Fibroblast of lung (primary cell): ENCODE data around the gene DOK3.

ENCODE experiments used
- CTCF ChIP-seq, 2 donors: IDR thresholded peaks in 1 of 2; conservative IDR thresholded peaks in 1 of 2; 1 replicate in 1 of 2; 2 replicates in 1 of 2; pipeline ENCODE4 v1.5.1; 2011 to 2012; ENCODE audit warnings: low read length in 2 of 2, control low read depth in 1 of 2, inconsistent platforms in 1 of 2, low read depth in 1 of 2, mild to moderate bottlenecking in 1 of 2
- EZH2 ChIP-seq: IDR thresholded peaks from 2 replicates; pipeline ENCODE4 v1.5.1; 2012; ENCODE audit warnings: low read length, control low read depth, mild to moderate bottlenecking; ENCODE audit errors: missing control alignments

GRCh38 chr5:177509991-177510566 lies 453 bp upstream of the DOK3 start:
- TF ChIP-seq CTCF (conservative IDR thresholded peaks at IDR 0.05 in 1 of 2, IDR thresholded peaks at IDR 0.05 in 1 of 2; ENCODE audit: low read depth in 1 of 2, low read length in 2 of 2) (no peak), EZH2 (no peak)
